Stimulated activated CD8-positive, alpha-beta memory T cell treated with anti-CD3 and anti-CD28 coated beads, Interleukin-15, amount 100 ng/mL, for 1 hour (primary cell): ENCODE results near the gene FBLN2.

Experiments
- DNase-seq: peaks from one replicate; pipeline ENCODE4 v3.0.0-alpha.2; 2020; ENCODE audit warnings: low read depth

Gene FBLN2

DNA sequence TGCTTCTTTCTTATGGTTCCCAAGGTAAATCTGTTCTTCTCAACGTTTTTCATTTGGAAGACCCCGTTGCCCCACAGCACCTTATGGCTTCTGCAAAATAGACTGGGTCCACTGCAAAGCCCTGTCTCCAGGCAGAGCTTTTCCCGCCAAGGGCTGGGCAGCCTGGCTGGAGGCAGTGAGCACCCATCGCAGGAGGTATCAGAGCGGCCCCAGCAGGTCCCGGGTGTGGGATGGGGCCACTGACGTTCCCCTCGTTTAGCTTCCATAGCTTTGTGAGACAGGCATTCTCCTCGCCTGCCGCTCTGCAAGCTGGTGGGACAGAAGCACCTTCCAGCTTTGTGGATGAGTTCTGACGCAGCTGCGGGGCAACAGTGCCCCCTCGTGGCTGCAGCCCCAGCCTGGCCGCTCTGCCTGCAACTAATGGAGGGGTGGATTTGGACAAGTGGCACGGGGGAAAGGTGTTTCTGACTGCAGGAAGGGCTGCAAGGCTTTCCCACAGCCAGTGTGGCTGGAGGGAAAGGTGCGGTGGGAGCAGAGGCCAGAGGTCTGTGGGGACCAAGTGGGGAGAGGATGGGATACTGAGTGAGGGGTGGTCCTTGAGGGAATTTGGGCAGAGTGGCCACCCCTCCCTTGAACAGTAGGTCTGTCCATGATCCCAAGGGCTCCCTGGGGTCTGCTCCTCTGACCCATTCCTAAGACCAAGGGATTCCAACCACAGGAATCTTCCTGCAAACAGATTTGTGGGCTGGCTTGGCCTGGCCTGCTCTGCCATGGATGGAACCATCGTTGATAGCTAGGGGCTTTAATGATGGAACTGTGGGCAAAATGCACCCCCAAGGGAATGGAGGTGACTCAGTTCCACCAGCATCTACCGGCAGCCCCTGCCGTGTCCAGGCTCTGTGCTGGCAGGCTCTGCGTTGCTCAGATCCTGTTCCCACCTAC lies 99.4 kb downstream of the FBLN2 start:
- DNase-seq: peak; percentile 63

DNA sequence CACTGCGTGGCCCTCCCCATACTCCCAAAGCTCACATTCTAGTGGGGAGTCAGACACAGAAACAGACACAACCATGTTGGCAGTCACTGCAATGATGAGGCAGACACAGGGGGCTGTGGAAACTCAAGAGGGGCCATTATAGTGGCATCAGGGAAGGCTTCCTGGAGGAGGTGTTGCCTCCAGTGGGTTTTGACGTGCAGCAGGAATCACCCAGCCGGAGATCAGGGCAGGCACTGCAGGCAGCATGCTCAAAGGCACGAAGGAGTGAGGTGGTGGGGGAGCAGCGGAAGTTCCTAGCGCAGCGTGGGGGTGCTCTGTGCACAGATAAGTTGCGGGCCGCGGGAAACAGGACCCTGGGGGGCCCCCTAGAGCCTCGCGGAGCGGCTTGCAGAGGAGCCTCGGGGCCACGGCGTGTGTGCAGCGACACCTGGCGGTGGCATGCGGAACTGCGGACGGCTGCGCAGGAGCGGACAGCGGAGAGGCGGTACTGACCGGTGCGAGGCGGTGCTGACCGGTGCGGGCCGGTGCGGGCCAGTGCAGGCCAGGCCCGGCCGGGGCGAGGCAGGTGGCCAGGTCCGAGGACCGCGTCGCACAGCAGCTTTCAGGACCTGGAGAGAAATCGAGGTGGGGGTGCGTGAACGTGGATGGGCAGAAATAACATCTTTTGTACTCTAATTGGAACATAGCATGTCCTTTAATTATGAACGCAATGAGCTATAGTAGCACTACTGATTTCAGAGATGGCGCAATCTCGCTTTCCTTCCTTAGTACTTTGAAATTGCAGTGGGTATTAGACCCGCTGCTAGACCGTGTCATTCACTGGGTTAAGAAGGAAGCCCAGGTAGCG lies 101.5 kb downstream of the FBLN2 start:
- DNase-seq: peak; percentile 59

- no peak for DNase-seq
These were observed 102.1 kb downstream of the FBLN2 start for GRCh38 chr3:13651057-13651400.

DNA sequence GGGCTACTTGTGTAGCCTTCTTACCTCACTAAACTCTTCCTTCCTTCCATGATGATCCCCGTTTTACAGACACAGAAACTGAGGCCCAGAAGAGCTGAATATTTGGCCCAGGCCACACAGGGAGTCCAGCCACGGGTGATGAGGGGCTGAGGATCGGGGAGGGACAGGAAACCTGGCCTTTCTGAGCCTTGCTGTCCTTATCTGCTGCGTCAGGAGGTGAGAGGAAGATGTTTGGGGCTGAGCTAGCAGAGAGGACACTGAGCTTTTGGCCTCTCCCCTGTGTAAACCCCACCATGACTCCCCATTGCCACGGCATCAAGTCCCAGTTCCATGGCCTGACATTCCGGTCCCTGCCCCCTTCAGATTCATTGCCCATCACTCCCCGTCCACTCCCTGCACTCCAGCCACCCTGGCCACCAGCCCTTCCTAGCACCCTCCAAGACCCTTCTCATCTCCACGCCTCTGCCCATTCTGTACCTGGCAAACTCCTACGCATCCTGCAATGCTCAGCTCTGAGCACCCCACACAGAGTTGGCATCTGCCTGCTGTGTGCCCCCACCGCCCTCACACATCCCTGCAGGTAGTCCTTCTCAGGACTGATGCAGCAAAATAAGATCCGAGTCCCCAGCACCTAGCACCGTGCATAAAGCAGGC lies 103.0 kb downstream of the FBLN2 start:
- no peak for DNase-seq

DNA sequence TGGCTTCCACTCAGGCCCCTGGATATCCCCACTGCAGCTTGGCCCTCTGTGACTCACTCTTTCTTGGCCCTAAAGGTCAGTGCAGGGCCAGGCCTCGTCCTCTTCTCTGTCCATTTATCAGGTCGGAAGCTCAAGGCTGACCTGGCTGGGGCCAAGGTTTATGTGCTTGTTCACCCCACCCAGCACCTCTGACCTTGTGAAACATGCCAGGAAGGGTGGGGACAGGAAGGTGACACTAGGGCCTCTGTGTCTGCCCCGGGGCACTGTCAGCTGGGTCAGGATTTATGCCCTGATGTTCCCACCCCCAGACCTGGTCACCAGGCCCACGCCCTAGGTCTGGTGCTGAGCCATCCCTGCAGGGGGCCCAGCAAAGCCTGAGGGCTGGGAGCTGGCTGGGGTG lies 103.8 kb downstream of the FBLN2 start:
- DNase-seq: no peak

DNA sequence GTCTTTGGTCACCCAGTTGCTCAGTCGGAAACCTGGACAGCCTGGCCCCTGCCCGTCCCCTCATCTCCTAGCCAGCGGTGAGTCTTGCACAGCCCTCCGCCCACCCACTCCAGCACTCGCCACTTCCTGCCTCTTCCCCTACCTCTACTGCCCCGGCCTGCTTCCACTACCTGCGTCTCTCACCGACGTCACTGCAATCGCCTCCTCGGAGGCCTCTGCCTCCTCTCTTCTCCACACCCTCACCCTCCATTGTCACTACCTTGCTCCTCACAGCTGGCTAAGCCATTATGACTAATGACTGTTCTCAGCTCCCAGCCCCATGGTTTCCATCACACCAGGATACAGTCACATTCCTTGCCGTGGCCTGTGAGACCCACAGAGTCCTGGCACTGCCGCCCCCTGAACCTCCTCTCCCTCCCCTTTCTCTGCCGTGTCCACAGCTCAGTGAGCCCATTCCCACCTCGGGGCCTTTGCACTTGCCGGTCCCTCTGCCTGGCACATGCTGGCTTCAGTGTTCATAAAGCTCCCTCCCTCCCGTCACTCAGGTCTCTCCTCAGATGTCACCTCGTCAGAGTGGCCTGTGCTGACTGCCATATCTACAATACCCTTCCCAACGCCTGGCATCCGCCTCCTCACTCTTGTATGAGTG lies 104.8 kb downstream of the FBLN2 start:
- no peak for DNase-seq

DNA sequence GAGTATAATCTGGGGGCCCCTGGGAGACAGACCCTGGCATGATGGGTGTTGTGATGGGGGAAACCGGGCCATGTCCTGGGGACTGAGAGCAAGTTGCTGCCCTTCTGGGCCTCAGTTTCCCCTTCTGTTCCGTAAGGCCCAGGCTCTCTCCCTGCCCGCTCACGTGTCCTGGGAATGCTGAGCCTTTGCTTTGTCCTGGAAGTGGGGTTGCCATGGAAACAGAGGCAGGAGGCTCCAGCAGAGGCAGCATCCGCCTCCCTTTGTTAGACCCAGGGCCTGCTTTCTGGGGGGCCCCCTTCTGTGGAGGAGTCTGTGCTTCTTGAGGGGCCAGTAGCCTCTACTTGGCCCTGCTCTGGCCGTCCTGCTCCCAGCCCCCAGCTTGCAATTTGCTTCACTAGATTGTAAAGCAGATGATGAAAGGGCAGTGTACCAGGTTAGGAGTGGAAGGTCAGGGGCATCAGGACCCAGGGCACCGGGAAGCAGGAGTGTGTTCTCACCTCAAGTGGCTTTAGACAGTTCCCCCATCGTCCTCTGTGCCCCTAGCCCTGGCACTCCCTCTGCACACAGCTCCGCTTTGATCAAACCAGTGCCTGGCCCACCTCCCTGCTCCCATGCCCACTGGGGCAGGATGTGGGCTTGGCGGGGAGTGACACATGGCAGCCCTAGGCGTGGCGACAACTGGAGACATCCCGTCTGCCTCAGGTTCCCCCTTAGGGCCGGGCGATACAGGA lies 105.6 kb downstream of the FBLN2 start:
- DNase-seq: no peak

- DNase-seq: no peak
These were observed 106.4 kb downstream of the FBLN2 start for GRCh38 chr3:13655061-13655913.

DNA sequence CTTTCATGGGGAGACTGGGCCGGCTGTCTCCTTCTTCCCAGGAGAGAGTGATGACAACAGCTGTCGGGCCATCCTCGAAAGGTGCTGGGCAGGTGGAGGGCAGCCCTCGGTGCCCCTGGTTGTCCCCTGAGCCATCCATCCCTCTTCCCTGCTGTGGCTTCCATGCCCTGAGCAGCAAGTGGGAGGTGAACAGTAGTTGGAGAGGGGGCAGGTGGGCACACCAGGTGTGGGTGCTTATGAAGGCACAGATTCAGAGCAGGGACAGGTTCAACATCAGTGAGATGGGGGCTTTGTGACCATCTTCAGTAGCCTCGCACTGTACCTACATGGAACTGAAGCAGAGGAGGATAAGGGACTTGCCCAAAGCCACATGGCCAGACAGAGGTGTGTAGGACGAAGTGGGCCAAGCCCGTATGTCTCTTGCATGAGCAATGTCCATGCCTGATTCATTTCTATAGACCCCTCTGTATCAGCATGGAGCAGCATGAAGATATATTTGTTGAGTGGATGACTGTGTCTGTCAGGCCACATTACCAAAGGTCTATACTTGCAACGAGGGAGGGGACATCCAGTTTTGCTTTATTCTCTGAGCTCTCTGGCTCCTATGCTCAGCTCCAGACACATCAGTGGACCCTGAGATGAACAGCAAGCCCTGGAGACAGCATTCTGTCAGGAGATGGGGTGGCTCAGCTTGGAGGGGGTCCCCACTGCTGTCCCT lies 107.8 kb downstream of the FBLN2 start:
- no peak for DNase-seq

DNA sequence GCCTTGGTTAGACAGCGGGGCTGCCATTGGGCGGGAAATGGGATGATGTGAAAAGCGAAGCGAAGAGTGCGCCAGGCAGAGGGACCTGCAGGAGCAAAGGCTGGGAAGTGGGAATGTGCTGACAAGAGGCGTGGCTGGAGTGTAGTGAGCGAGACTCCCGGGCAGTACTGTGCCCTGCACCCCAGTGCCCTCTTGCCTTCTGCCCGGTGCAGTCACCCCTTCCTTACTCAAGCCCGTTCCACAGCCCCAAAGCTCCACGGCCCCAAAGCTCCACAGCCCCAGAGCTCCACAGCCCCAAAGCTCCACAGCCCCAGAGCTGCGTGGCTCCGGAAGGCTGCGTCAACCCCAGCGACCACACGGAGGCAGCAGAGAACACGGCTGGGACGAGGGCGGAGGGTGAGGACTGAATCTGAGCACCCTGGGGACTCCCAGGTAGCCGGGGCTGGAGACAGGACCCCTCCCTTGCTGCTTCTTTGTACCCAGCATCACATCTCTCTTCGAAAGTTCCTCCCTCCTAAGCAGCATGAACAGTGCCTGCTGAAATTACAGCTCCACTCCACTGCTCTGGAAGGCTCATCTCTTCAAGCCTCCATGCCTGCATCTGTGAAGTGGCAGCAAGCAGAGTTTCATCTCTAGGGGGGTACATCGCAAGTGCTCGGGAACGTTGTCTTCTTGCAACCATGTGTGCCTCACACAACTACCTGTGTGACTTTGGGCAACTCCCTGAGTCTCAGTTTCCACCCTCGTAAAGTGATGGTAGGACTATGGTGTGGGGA lies 108.9 kb downstream of the FBLN2 start:
- DNase-seq: peak; percentile 48

GRCh38 chr3:13658681-13659080 lies 109.8 kb downstream of the FBLN2 start:
- no peak for DNase-seq

DNA sequence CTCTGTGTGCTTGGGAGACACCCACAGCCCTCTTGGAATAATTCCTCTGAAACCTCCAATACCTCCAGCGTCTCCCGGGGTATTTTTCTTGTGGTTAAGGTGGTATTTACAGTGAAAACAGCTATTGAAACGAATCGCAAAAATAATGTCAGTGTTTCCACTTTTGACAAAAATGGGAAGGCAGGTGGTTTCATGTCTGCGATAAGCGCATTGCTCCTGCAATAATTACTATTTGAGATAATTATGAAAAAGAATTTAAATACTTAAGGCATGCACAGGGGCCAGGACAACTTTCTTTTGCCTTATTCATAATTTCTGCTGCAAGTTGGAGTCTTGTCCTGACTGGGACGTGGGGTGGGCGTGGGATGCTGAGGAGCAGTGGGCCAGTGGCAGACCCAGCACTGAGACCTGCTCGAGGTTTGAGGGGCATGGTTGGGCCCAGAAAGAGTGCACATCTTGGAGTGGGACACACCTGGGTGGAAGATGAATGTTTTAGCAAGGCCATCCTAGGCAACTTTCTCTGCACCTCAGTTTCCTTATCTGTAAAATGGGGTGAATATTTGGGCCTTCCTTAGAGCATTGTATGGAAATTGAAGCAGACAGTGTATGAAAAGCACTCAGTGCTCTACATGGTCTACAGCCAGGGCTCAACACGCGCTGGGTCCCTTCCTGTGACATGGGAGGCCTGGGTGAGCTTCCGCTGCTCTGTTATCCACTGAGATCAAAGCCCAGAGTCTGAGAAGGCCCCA lies 110.5 kb downstream of the FBLN2 start:
- no peak for DNase-seq

DNA sequence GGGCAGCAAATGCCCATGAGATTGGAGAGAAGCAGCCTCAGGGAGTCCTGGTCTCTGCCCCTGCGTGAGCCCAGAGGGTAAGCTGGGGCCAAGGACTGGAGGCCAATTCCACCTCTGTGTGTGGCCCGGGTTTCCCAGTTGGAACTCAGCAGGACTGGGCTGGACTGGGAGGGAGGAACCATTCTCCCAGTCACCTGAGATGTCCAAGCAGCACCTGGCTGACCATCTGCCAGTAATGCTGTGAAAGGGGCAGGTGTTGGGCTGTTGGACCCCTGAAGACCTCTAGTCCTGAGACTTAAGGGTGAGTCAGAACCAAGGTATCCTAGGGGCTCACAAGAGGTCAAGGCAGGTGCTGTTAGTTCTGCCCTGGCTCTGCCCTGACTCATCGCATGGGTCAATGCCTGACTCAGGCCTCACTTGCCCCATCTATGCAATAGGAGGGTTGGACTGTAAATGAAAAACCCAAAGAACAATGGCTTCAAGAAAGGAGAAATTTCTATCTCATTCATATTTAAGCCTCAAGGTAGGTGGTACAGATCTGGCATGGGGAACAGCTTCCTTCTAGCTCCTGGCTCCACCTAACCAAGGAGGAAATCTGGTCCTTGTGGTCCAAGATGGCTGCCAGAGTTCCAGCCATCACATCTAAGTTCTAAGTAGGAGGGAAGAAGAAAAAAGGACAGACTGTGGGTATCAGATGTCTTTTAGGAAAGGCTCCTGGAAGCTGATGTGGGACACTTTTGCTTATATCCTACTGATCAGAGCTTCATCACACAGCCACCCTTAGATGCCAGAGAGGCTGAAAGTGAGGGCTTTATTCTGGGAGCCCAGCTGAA lies 111.3 kb downstream of the FBLN2 start:
- DNase-seq: no peak

- DNase-seq: no peak
These were observed 112.2 kb downstream of the FBLN2 start for GRCh38 chr3:13661121-13661520.

DNA sequence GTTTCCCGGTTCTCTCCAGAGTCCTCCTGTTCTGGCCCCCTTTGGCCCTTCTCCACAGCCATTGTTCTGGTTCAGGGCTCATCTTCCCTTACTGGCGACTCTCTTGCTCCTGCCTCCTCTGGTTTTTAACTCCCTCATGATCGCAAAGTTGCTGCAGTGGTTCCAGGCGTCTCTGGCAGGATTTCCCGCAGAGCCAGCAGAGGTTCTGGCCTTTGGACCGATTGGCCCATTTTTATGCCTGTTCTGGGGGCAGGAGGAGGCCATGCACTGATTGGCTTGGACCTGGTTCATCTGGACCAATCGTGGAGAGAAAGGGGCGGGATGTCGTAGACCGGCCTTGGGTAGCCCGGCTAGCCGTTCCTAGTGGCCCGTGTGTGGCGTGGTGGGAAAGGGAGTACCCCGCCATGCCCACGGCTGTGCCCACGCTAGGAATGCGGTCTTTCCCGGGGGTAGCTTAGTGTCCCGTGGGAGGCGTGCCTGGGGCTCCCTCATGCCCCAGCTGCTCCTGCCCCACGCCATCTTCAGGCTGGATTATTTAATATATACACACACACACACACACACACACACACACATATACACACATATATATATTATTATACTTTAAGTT lies 113.4 kb downstream of the FBLN2 start:
- no peak for DNase-seq

GRCh38 chr3:13663781-13664535 lies 115.0 kb downstream of the FBLN2 start:
- DNase-seq: no peak
